Ovary (tissue), 3 donors: ENCODE measurements around the gene CCNJL.

ENCODE experiments used
- EP300 ChIP-seq: sonication (generic); formaldehyde crosslinking; IDR thresholded peaks from one replicate; pipeline ENCODE4 v1.6.1; 2017; ENCODE audit warnings: antibody characterized with exemption
- POLR2A ChIP-seq: fragments of 450-650 bp; IDR thresholded peaks from one replicate; pipeline ENCODE4 v1.6.1; 2017; ENCODE audit warnings: antibody characterized with exemption, mild to moderate bottlenecking, moderate library complexity
- TF ChIP-seq, protein P1 (sequence below), 3 donors: fragments of 450-650 bp in 2 of 3; fragments of 200-600 bp in 1 of 3; IDR thresholded peaks; one replicate each; pipeline versions ENCODE4 v1.5.1 to v1.8.0; 2016 to 2022; ENCODE audit warnings: antibody characterized with exemption in 3 of 3, mild to moderate bottlenecking in 1 of 3
- donor health status: DM: no; HTN: no; CAD: no.

GRCh38 chr5:160342413-160342941 is 30.1 kb upstream of the CCNJL start:
- TF ChIP-seq, protein P1, sequence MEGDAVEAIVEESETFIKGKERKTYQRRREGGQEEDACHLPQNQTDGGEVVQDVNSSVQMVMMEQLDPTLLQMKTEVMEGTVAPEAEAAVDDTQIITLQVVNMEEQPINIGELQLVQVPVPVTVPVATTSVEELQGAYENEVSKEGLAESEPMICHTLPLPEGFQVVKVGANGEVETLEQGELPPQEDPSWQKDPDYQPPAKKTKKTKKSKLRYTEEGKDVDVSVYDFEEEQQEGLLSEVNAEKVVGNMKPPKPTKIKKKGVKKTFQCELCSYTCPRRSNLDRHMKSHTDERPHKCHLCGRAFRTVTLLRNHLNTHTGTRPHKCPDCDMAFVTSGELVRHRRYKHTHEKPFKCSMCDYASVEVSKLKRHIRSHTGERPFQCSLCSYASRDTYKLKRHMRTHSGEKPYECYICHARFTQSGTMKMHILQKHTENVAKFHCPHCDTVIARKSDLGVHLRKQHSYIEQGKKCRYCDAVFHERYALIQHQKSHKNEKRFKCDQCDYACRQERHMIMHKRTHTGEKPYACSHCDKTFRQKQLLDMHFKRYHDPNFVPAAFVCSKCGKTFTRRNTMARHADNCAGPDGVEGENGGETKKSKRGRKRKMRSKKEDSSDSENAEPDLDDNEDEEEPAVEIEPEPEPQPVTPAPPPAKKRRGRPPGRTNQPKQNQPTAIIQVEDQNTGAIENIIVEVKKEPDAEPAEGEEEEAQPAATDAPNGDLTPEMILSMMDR (IDR thresholded peaks at IDR 0.05), result no peak
- TF ChIP-seq POLR2A, result no peak
- no peak for TF ChIP-seq EP300
